Adrenal gland (tissue), 5 donors: ENCODE measurements around the gene NAGLU.

Source experiments
- CTCF ChIP-seq, 6 experiments: fragments of 450-650 bp in 4 of 6; fragments of 200-600 bp in 2 of 6; sonication (generic) in 1 of 6; IDR thresholded peaks; 1 replicate in 5 of 6; 2 replicates in 1 of 6; pipeline versions ENCODE4 v1.5.1 to v1.8.0; 2016 to 2021; ENCODE audit warnings: antibody characterized with exemption in 6 of 6, mild to moderate bottlenecking in 2 of 6, moderate library complexity in 1 of 6
- POLR2A ChIP-seq, 2 donors: fragments of 450-650 bp; IDR thresholded peaks; one replicate each; pipeline ENCODE4 v1.6.1; 2017; ENCODE audit warnings: antibody characterized with exemption in 2 of 2, mild to moderate bottlenecking in 2 of 2, moderate library complexity in 1 of 2
- donor health status: DM: no; HTN: no; CAD: no.

- TF ChIP-seq CTCF (IDR thresholded peaks at IDR 0.05) (no peak), POLR2A (IDR thresholded peaks at IDR 0.05) (no peak)
Measured at GRCh38 chr17:42543190-42544079, 7.4 kb downstream of the NAGLU start.
